ENCODE results near the gene WT1.

The WT1 gene

GRCh38 chr11:32421992-32422391, 13.3 kb downstream of the WT1 start:
- DNase-seq = no peak

GRCh38 chr11:32420937-32421901, 14.1 kb downstream of the WT1 start:
- DNase-seq = no peak

- DNase-seq = no peak
Observed at GRCh38 chr11:32420139-32420538, 15.2 kb downstream of the WT1 start.

GRCh38 chr11:32418836-32419235, 16.5 kb downstream of the WT1 start:
- DNase-seq = no peak

GRCh38 chr11:32417806-32418205, 17.5 kb downstream of the WT1 start:
- DNase-seq = no peak

GRCh38 chr11:32416301-32416700, 19.0 kb downstream of the WT1 start:
- no peak for DNase-seq

- DNase-seq = no peak
Observed at GRCh38 chr11:32414925-32415324, 20.4 kb downstream of the WT1 start.

GRCh38 chr11:32411942-32412615, 23.3 kb downstream of the WT1 start:
- DNase-seq = no peak

GRCh38 chr11:32405592-32405991, 29.7 kb downstream of the WT1 start:
- no peak for DNase-seq

- DNase-seq = no peak
Observed at GRCh38 chr11:32402836-32403235, 32.5 kb downstream of the WT1 start.

- no peak for DNase-seq
Observed at GRCh38 chr11:32400670-32401369, 34.5 kb downstream of the WT1 start.

GRCh38 chr11:32400196-32400595, 35.1 kb downstream of the WT1 start:
- DNase-seq = no peak

- DNase-seq = no peak
Observed at GRCh38 chr11:32396991-32397390, 38.3 kb downstream of the WT1 start.

- DNase-seq = no peak
Observed at GRCh38 chr11:32396331-32396730, 39.0 kb downstream of the WT1 start.

GRCh38 chr11:32395127-32395526, 40.2 kb downstream of the WT1 start:
- DNase-seq = no peak

- no peak for DNase-seq
Observed at GRCh38 chr11:32392840-32393239, 42.5 kb downstream of the WT1 start.

GRCh38 chr11:32391956-32392553, 43.3 kb downstream of the WT1 start:
- no peak for DNase-seq

GRCh38 chr11:32391479-32391878, 43.9 kb downstream of the WT1 start:
- no peak for DNase-seq

GRCh38 chr11:32390712-32391111, 44.6 kb downstream of the WT1 start:
- no peak for DNase-seq

GRCh38 chr11:32388871-32389770, 46.2 kb downstream of the WT1 start:
- DNase-seq = no peak

GRCh38 chr11:32388365-32388764, 47.0 kb downstream of the WT1 start:
- DNase-seq = no peak

GRCh38 chr11:32387411-32387810, 47.9 kb downstream of the WT1 start:
- DNase-seq = no peak

Data from suppressor macrophage (primary cell).